ENCODE measurements around the gene CD4.

Gene CD4

DNA sequence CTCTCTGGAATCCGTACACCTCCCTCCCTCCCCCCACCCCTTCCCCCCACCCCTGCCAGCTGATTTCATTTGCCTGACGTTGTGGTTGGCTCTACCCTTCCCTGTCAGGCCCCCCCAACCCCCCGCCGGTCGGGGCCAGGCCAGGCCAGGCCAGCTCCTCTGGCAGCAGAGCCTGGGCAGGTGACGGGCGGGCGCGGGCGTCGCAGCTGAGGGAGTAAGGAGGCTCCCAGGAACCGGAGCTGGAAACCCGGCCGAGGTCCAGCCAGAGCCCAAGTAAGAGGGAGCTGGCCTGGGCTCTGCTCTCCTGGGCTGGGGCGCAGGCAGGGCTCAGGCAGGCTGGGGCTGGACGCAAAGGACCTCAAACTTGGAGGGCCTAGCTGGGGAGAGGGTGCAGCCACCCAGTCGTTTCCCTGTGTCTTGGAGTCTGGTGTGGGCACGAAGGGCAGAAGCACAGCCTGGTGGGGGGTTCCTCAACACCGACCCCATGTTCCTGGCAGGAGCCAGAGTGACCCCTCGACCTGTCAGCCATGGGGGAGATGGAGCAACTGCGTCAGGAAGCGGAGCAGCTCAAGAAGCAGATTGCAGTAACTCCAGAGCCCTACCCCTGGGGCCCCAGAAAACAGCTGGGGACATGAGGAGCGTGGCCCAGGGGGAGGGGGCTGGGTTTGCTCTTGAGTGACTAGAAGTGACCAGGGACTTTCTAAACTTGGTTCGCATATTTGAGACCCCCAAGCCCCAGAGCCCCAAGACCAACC, 51.6 kb downstream of the CD4 start, which contains the start of gene GNB3:
GNB3 (plus strand) TSS at position 165 of the 755 bp plus-strand sequence; CDS start at position 528, 363 bp downstream.
- H3K27ac ChIP-seq, result no peak within 1 kb of the TSS
- DNase-seq (ENCODE audit: low spot score), result no peak
- TF ChIP-seq, protein P1, sequence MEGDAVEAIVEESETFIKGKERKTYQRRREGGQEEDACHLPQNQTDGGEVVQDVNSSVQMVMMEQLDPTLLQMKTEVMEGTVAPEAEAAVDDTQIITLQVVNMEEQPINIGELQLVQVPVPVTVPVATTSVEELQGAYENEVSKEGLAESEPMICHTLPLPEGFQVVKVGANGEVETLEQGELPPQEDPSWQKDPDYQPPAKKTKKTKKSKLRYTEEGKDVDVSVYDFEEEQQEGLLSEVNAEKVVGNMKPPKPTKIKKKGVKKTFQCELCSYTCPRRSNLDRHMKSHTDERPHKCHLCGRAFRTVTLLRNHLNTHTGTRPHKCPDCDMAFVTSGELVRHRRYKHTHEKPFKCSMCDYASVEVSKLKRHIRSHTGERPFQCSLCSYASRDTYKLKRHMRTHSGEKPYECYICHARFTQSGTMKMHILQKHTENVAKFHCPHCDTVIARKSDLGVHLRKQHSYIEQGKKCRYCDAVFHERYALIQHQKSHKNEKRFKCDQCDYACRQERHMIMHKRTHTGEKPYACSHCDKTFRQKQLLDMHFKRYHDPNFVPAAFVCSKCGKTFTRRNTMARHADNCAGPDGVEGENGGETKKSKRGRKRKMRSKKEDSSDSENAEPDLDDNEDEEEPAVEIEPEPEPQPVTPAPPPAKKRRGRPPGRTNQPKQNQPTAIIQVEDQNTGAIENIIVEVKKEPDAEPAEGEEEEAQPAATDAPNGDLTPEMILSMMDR (IDR thresholded peaks at IDR 0.05), result no peak
- H3K4me3 ChIP-seq, result no peak within 1 kb of the TSS

DNA sequence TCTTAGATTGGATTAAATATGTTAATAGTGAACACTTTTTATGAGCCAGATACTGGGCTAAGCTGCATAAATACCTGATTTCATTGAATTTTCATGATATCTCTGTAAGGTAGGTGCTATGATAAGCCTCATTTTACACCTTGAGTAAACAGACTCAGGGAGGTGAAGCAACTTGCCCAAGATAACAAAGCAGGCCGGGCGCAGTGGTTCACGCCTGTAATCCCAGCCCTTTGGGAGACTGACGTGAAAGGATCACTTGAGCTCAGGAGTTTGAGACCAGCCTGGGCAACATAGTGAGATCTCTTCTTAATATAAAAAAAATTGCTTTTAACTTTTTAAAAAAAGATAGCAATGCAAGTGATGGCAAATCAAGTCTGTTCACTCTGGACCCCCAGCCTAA, 52.7 kb downstream of the CD4 start:
- Histone ChIP-seq H3K4me3 (no peak overlapping the region), H3K27ac (no peak overlapping the region)
- TF ChIP-seq, protein P1 (IDR thresholded peaks at IDR 0.05), result no peak
- no peak for DNase-seq (ENCODE audit: low spot score)

DNA sequence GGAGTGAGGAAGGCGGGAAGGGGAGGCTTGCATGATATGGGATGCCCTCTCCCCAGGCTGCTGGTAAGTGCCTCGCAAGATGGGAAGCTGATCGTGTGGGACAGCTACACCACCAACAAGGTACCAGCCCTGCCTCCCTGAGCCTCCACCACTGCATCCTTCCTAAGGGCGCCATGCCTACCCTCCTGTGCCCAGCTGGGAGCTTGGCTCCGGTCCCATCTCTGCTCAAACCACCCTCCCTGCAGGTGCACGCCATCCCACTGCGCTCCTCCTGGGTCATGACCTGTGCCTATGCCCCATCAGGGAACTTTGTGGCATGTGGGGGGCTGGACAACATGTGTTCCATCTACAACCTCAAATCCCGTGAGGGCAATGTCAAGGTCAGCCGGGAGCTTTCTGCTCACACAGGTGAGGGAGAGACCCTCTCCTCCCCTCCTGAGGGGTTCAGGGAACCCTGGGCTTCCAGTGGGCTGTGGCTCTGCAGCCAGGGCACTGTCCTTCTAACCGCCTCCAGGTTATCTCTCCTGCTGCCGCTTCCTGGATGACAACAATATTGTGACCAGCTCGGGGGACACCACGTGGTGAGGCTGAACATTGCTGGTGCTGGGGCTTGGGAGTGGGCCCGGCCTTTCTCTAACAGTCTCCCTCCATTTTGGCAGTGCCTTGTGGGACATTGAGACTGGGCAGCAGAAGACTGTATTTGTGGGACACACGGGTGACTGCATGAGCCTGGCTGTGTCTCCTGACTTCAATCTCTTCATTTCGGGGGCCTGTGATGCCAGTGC, 54.0 kb downstream of the CD4 start:
- TF ChIP-seq, protein P1 (IDR thresholded peaks at IDR 0.05), result no peak
- H3K27ac ChIP-seq, result no peak overlapping the region
- DNase-seq (ENCODE audit: low spot score), result no peak
- no peak overlapping the region for H3K4me3 ChIP-seq

DNA sequence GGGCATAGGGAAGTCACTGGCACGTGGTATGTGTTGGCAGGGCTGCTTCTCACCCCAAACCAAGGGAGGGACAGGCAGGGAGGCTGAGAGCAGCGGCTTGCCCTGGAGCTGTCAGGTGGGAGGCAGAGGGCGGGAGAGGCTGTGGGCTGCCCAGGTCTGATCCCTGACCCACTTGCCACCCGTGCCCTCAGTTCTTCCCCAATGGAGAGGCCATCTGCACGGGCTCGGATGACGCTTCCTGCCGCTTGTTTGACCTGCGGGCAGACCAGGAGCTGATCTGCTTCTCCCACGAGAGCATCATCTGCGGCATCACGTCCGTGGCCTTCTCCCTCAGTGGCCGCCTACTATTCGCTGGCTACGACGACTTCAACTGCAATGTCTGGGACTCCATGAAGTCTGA, 56.1 kb downstream of the CD4 start:
- Histone ChIP-seq H3K4me3 (no peak overlapping the region), H3K27ac (no peak overlapping the region)
- DNase-seq (ENCODE audit: low spot score), result no peak
- TF ChIP-seq, protein P1 (IDR thresholded peaks at IDR 0.05), result no peak

DNA sequence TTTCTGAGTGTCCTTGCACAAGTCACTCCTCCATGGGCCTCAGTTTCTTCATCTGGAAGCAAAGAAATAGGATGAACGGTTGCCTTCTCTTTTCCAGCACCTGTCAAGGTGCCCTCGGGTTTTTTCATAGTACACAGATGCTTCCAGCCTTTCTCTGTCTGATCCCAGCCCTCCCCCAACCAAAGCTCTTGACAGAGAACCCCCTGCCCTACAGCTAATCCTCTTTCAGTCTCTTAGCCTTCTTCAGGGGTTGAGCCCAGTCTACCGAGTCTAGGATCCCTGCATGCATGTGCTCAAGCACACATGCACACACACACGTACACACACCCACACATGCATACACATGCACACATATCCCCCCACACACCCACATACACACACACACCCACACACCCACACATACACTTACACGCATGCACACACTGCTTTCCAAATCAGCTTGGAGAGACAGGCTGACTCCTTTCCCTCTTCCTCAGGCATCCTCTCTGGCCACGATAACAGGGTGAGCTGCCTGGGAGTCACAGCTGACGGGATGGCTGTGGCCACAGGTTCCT, 57.1 kb downstream of the CD4 start:
- no peak for DNase-seq (ENCODE audit: low spot score)
- Histone ChIP-seq H3K27ac (no peak overlapping the region), H3K4me3 (no peak overlapping the region)
- TF ChIP-seq, protein P1 (IDR thresholded peaks at IDR 0.05), result no peak

DNA sequence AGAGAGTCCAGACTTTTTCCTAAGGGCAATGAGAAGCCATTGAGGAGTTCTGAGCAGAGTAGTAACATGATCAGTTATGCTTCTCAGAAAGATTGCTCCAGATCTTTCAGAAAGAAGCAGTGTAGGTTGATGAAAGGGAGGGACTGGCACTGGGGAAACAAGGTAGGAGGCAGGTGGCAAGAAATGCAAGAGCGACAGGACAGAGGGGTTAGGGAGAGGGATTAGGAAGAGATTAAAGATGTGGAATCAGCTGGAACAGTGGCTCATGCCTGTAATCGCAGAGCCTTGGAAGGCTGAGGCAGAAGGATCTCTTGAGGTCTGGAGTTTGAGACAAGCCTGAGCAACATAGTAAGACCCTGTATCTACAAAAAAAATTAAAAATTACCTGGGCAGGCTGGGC, 58.3 kb downstream of the CD4 start:
- TF ChIP-seq, protein P1 (IDR thresholded peaks at IDR 0.05), result no peak
- Histone ChIP-seq H3K27ac (no peak overlapping the region), H3K4me3 (no peak overlapping the region)
- DNase-seq (ENCODE audit: low spot score), result no peak
